ENCODE measurements around the gene HDGFL2.
"Not testable (repeated sequence)": the region's sequence is repeated elsewhere in the genome, so short reads cannot be mapped to it uniquely, and the experiment has no call there.

HDGFL2 gene

GRCh38 chr19:4537953-4538600 is 66.0 kb downstream of the HDGFL2 start:
- no peaks in the 10 kb centered on the region for H3K27me3 ChIP-seq (replicated peaks; ENCODE audit: control insufficient read depth, insufficient read depth, low read length)
- TF ChIP-seq CTCF (IDR thresholded peaks at IDR 0.05; ENCODE audit: insufficient read depth, low read length, poor library complexity, severe bottlenecking) = no peak
- H3K36me3 ChIP-seq (ENCODE audit: control insufficient read depth, insufficient read depth, low read length) = no peaks in the 10 kb centered on the region
- H3K4me3 ChIP-seq (replicated peaks; ENCODE audit: low read depth, low read length) = no peak overlapping the region
- DNase-seq (ENCODE audit: extremely low read depth, insufficient read length) = no peak

- no peak for DNase-seq (ENCODE audit: extremely low read depth, insufficient read length)
- H3K36me3 ChIP-seq (ENCODE audit: control insufficient read depth, insufficient read depth, low read length) = no peaks in the 10 kb centered on the region
- no peak overlapping the region for H3K4me3 ChIP-seq (replicated peaks; ENCODE audit: low read depth, low read length)
- no peaks in the 10 kb centered on the region for H3K27me3 ChIP-seq (replicated peaks; ENCODE audit: control insufficient read depth, insufficient read depth, low read length)
- no peak for TF ChIP-seq CTCF (IDR thresholded peaks at IDR 0.05; ENCODE audit: insufficient read depth, low read length, poor library complexity, severe bottlenecking)
Observed at GRCh38 chr19:4538601-4538954, 66.5 kb downstream of the HDGFL2 start.

- no peak for TF ChIP-seq CTCF (IDR thresholded peaks at IDR 0.05; ENCODE audit: insufficient read depth, low read length, poor library complexity, severe bottlenecking)
- no peaks in the 10 kb centered on the region for H3K27me3 ChIP-seq (replicated peaks; ENCODE audit: control insufficient read depth, insufficient read depth, low read length)
- H3K36me3 ChIP-seq (ENCODE audit: control insufficient read depth, insufficient read depth, low read length) = no peaks in the 10 kb centered on the region
- H3K4me3 ChIP-seq (replicated peaks; ENCODE audit: low read depth, low read length) = peak overlapping the region; percentile 54
- no peak for DNase-seq (ENCODE audit: extremely low read depth, insufficient read length)
Observed at GRCh38 chr19:4539169-4539692, 67.1 kb downstream of the HDGFL2 start.

GRCh38 chr19:4539693-4540581 is 67.8 kb downstream of the HDGFL2 start, which contains the start of gene LRG1:
Gene LRG1 (minus strand): TSS chr19:4540036. CDS start chr19:4540013, 23 bp downstream.
- TF ChIP-seq CTCF (IDR thresholded peaks at IDR 0.05; ENCODE audit: insufficient read depth, low read length, poor library complexity, severe bottlenecking) = no peak
- DNase-seq (ENCODE audit: extremely low read depth, insufficient read length) = peak; percentile 49
- Histone ChIP-seq H3K27me3 (replicated peaks; ENCODE audit: control insufficient read depth, insufficient read depth, low read length) (no peaks in the 10 kb centered on the region), H3K4me3 (replicated peaks; ENCODE audit: low read depth, low read length) (peak within 1 kb of the TSS; percentile 54), H3K36me3 (ENCODE audit: control insufficient read depth, insufficient read depth, low read length) (no peaks in the 10 kb centered on the region)

GRCh38 chr19:4541114-4541805 is 69.2 kb downstream of the HDGFL2 start:
- Histone ChIP-seq H3K36me3 (ENCODE audit: control insufficient read depth, insufficient read depth, low read length) (no peaks in the 10 kb centered on the region), H3K27me3 (replicated peaks; ENCODE audit: control insufficient read depth, insufficient read depth, low read length) (no peaks in the 10 kb centered on the region), H3K4me3 (replicated peaks; ENCODE audit: low read depth, low read length) (no peak overlapping the region)
- no peak for DNase-seq (ENCODE audit: extremely low read depth, insufficient read length)
- TF ChIP-seq CTCF (IDR thresholded peaks at IDR 0.05; ENCODE audit: insufficient read depth, low read length, poor library complexity, severe bottlenecking) = no peak

GRCh38 chr19:4541806-4542145 is 69.7 kb downstream of the HDGFL2 start:
- H3K4me3 ChIP-seq (replicated peaks; ENCODE audit: low read depth, low read length); H3K27me3 ChIP-seq (replicated peaks; ENCODE audit: control insufficient read depth, insufficient read depth, low read length); H3K36me3 ChIP-seq (ENCODE audit: control insufficient read depth, insufficient read depth, low read length); DNase-seq (ENCODE audit: extremely low read depth, insufficient read length): not testable (repeated sequence)
